H9 (cell line): ENCODE results near the gene VPS45. TPM values are rescaled to one million over a fixed set of nuclear protein-coding genes. Genes with fewer than 3 reads are reported as not detected.

Experiments used
- DNase-seq: peaks from one replicate; pipeline ENCODE4 v3.0.0-alpha.2; 2017
- H2AFZ ChIP-seq: one replicate; pipeline ENCODE4 v1.6.1; 2013; ENCODE audit warnings: mild to moderate bottlenecking, low read length, control low read depth, moderate library complexity
- H2AK5ac ChIP-seq: 2 replicates; pipeline ENCODE4 v1.6.1; 2013; ENCODE audit warnings: low read length, control low read depth, mixed read lengths; ENCODE audit not compliant: insufficient read length
- H2BK120ac ChIP-seq: one replicate; pipeline ENCODE4 v1.6.1; 2013; ENCODE audit warnings: low read depth, mild to moderate bottlenecking, low read length, control low read depth, inconsistent platforms; ENCODE audit not compliant: poor library complexity, severe bottlenecking
- H2BK12ac ChIP-seq: 2 replicates; pipeline ENCODE4 v1.6.1; 2013; ENCODE audit warnings: low read length, control low read depth, mixed read lengths, low read depth; ENCODE audit not compliant: insufficient read length
- H2BK15ac ChIP-seq: 2 replicates; pipeline ENCODE4 v1.6.1; 2013; ENCODE audit warnings: low read depth, low read length, control low read depth
- H2BK20ac ChIP-seq: one replicate; pipeline ENCODE4 v1.6.1; 2013; ENCODE audit warnings: low read depth, mild to moderate bottlenecking, low read length, control low read depth, inconsistent platforms; ENCODE audit not compliant: poor library complexity, severe bottlenecking
- H2BK5ac ChIP-seq: 2 replicates; pipeline ENCODE4 v1.6.1; 2013; ENCODE audit warnings: low read length, control low read depth, mixed read lengths; ENCODE audit not compliant: insufficient read length
- H3K14ac ChIP-seq: 2 replicates; pipeline ENCODE4 v1.6.1; 2013; ENCODE audit warnings: low read length, control low read depth; ENCODE audit not compliant: insufficient read depth
- H3K18ac ChIP-seq: 2 replicates; pipeline ENCODE4 v1.6.1; 2013; ENCODE audit warnings: low read depth, mild to moderate bottlenecking, mixed read lengths, low read length, control low read depth; ENCODE audit not compliant: insufficient read length
- H3K23ac ChIP-seq: 2 replicates; pipeline ENCODE4 v1.6.1; 2013; ENCODE audit warnings: low read length, control low read depth, mixed read lengths, low read depth; ENCODE audit not compliant: insufficient read length
- H3K23me2 ChIP-seq: 2 replicates; pipeline ENCODE4 v1.6.1; 2013; ENCODE audit warnings: low read depth, mild to moderate bottlenecking, mixed read lengths, low read length, control low read depth; ENCODE audit not compliant: insufficient read length, poor library complexity, severe bottlenecking
- H3K27ac ChIP-seq: 2 replicates; pipeline ENCODE4 v1.5.1; 2013; ENCODE audit warnings: low read length, control low read depth, mixed read lengths, low read depth; ENCODE audit not compliant: insufficient read length
- H3K27me3 ChIP-seq: 2 replicates; pipeline ENCODE4 v1.6.1; 2013; ENCODE audit warnings: low read length, control low read depth, inconsistent platforms; ENCODE audit not compliant: insufficient read depth
- H3K4ac ChIP-seq: 2 replicates; pipeline ENCODE4 v1.6.1; 2013; ENCODE audit warnings: low read depth, mild to moderate bottlenecking, control low read depth, inconsistent platforms, low read length, moderate library complexity
- H3K4me1 ChIP-seq: 2 replicates; pipeline ENCODE4 v1.6.1; 2013; ENCODE audit warnings: low read length, control low read depth, inconsistent platforms; ENCODE audit not compliant: insufficient read depth
- H3K4me2 ChIP-seq: 2 replicates; pipeline ENCODE4 v1.6.1; 2013; ENCODE audit warnings: low read length, control low read depth, mixed read lengths; ENCODE audit not compliant: insufficient read length, insufficient read depth
- H3K56ac ChIP-seq: 2 replicates; pipeline ENCODE4 v1.6.1; 2013; ENCODE audit warnings: low read depth, mild to moderate bottlenecking, mixed read lengths, low read length, control low read depth; ENCODE audit not compliant: insufficient read length
- H3K79me1 ChIP-seq: 2 replicates; pipeline ENCODE4 v1.6.1; 2013; ENCODE audit warnings: low read depth, mild to moderate bottlenecking, moderate library complexity, low read length, control low read depth, inconsistent platforms; ENCODE audit not compliant: insufficient read depth, poor library complexity, severe bottlenecking
- H3K79me2 ChIP-seq: 2 replicates; pipeline ENCODE4 v1.6.1; 2013; ENCODE audit warnings: low read length, control low read depth, inconsistent platforms; ENCODE audit not compliant: insufficient read depth
- H3K9ac ChIP-seq: 2 replicates; pipeline ENCODE4 v1.6.1; 2013; ENCODE audit warnings: low read length, control low read depth, mixed read lengths; ENCODE audit not compliant: insufficient read length; ENCODE audit errors: extremely low read depth
- H3K9me3 ChIP-seq: one replicate; pipeline ENCODE4 v1.6.1; 2013; ENCODE audit warnings: low read depth, low read length, inconsistent platforms; ENCODE audit not compliant: control insufficient read depth
- H3T11ph ChIP-seq: one replicate; pipeline ENCODE4 v1.6.1; 2013; ENCODE audit warnings: mild to moderate bottlenecking, low read length, control low read depth, inconsistent platforms
- H4K20me1 ChIP-seq: one replicate; pipeline ENCODE4 v1.6.1; 2013; ENCODE audit not compliant: control insufficient read depth, insufficient read length, insufficient read depth
- H4K5ac ChIP-seq: 2 replicates; pipeline ENCODE4 v1.6.1; 2013; ENCODE audit warnings: low read depth, mild to moderate bottlenecking, mixed read lengths, low read length, control low read depth; ENCODE audit not compliant: insufficient read length
- H4K8ac ChIP-seq: replicated peaks from 2 replicates; pipeline ENCODE4 v1.6.1; 2013; ENCODE audit warnings: low read length, control low read depth, mixed read lengths, low read depth; ENCODE audit not compliant: insufficient read length
- H4K91ac ChIP-seq: 2 replicates; pipeline ENCODE4 v1.6.1; 2013; ENCODE audit warnings: low read depth, mild to moderate bottlenecking, moderate library complexity, mixed read lengths, low read length, control low read depth; ENCODE audit not compliant: insufficient read length
- H3K27ac Mint-ChIP-seq, 3 experiments: 2 replicates in 2 of 3; 3 replicates in 1 of 3; pipeline ENCODE4 v1.8.0; 2020 to 2021; ENCODE audit warnings: mixed read lengths in 3 of 3, mild to moderate bottlenecking in 1 of 3, moderate library complexity in 1 of 3
- H3K27me3 Mint-ChIP-seq: 2 replicates; pipeline ENCODE4 v1.8.0; 2021; ENCODE audit warnings: low read depth, mild to moderate bottlenecking, moderate library complexity, mixed read lengths
- H3K36me3 Mint-ChIP-seq, 3 experiments: 2 replicates in 2 of 3; 3 replicates in 1 of 3; pipeline ENCODE4 v1.8.0; 2020 to 2021; ENCODE audit warnings: low read depth in 3 of 3, mixed read lengths in 3 of 3; ENCODE audit not compliant: insufficient read depth in 1 of 3
- H3K4me1 Mint-ChIP-seq, 2 experiments: 2 replicates each; pipeline ENCODE4 v1.8.0; 2020; ENCODE audit warnings: mixed read lengths in 2 of 2
- H3K4me3 Mint-ChIP-seq, 2 experiments: 2 replicates in 1 of 2; 3 replicates in 1 of 2; pipeline ENCODE4 v1.8.0; 2020 to 2021; ENCODE audit warnings: mild to moderate bottlenecking in 2 of 2, mixed read lengths in 2 of 2, moderate library complexity in 1 of 2
- H3K9me3 Mint-ChIP-seq, 2 experiments: 2 replicates in 1 of 2; 3 replicates in 1 of 2; pipeline ENCODE4 v1.8.0; 2020; ENCODE audit warnings: mild to moderate bottlenecking in 2 of 2, mixed read lengths in 2 of 2, moderate library complexity in 1 of 2
- WGBS: extraction: QIAGEN DNeasy Blood & Tissue Kit; methylation state at CpG from one replicate; pipeline ENCODE4 v1.1.7; 2013; ENCODE audit warnings: missing lambda C conversion rate, low lambda C conversion rate, mixed read lengths; ENCODE audit not compliant: insufficient read length; ENCODE audit errors: extremely low coverage; 5-methylcytosine and 5-hydroxymethylcytosine counted together
- total RNA-seq: library from RNA; stranded (reverse); gene quantifications from 2 replicates; pipeline ENCODE4 v1.2.1, GENCODE V29; 2021
- TF ChIP-seq, protein P1 (sequence below): fragments of 200-600 bp; sonication (generic); conservative IDR thresholded peaks from 3 replicates; pipeline ENCODE4 v1.8.0; 2021; ENCODE audit warnings: antibody characterized with exemption, mild to moderate bottlenecking

VPS45 gene
- total RNA-seq, 1 experiment from 2014 or later: 31.8 TPM

DNA sequence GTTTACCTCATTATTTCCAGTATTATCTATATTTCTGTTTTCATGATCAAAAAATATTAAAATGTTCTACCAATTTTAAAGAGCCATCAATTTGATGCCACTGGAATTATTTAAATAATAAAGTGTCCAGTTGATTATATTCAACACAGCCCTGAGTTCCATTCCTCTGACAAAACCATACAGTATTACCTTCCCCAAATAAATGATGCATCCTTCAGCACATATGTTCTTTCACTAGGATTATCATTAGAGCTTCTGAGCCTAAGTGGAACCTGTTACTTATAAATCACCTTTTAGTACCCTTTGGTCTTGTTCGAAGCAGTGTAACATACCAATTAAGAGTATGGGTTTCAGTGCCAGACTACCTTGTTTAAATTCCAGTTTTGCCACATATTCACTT, 64.8 kb downstream of the VPS45 start:
- no peaks in the 10 kb centered on the region for H3K4me1 ChIP-seq
- no peak overlapping the region for H3K9ac ChIP-seq
- H4K91ac ChIP-seq: no peak overlapping the region
- no peak overlapping the region for H3K18ac ChIP-seq
- no peak overlapping the region for H3T11ph ChIP-seq
- no peak overlapping the region for H3K4ac ChIP-seq
- DNase-seq: no peak
- no peak overlapping the region for H2AK5ac ChIP-seq
- H4K5ac ChIP-seq: no peak overlapping the region
- no peak overlapping the region for H3K14ac ChIP-seq
- no peak overlapping the region for H3K4me2 ChIP-seq
- no peak overlapping the region for H2BK20ac ChIP-seq
- H2AFZ ChIP-seq: no peak overlapping the region
- H2BK15ac ChIP-seq: no peak overlapping the region
- TF ChIP-seq, protein P1, sequence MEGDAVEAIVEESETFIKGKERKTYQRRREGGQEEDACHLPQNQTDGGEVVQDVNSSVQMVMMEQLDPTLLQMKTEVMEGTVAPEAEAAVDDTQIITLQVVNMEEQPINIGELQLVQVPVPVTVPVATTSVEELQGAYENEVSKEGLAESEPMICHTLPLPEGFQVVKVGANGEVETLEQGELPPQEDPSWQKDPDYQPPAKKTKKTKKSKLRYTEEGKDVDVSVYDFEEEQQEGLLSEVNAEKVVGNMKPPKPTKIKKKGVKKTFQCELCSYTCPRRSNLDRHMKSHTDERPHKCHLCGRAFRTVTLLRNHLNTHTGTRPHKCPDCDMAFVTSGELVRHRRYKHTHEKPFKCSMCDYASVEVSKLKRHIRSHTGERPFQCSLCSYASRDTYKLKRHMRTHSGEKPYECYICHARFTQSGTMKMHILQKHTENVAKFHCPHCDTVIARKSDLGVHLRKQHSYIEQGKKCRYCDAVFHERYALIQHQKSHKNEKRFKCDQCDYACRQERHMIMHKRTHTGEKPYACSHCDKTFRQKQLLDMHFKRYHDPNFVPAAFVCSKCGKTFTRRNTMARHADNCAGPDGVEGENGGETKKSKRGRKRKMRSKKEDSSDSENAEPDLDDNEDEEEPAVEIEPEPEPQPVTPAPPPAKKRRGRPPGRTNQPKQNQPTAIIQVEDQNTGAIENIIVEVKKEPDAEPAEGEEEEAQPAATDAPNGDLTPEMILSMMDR: no peak
- H3K79me2 ChIP-seq: no peaks in the 10 kb centered on the region
- no peaks in the 10 kb centered on the region for H3K9me3 ChIP-seq
- H3K23ac ChIP-seq: no peak overlapping the region
- Mint-ChIP-seq H3K4me3 (no peak overlapping the region), H3K36me3 (no peaks in the 10 kb centered on the region), H3K9me3 (no peaks in the 10 kb centered on the region; a peak in 1 of 5 replicates), H3K4me1 (no peaks in the 10 kb centered on the region), H3K27me3 (no peaks in the 10 kb centered on the region), H3K27ac (no peak overlapping the region)
- H2BK120ac ChIP-seq: no peak overlapping the region
- H2BK5ac ChIP-seq: no peak overlapping the region
- no peaks in the 10 kb centered on the region for H3K27me3 ChIP-seq
- no peak overlapping the region for H3K27ac ChIP-seq
- no peaks in the 10 kb centered on the region for H3K79me1 ChIP-seq
- H4K8ac ChIP-seq: no peak overlapping the region
- H3K23me2 ChIP-seq: no peaks in the 10 kb centered on the region
- no CpG with 5 or more reads among the region's 1 CpG for WGBS
- H3K56ac ChIP-seq: no peak overlapping the region
- H2BK12ac ChIP-seq: no peak overlapping the region
- H4K20me1 ChIP-seq: no peaks in the 10 kb centered on the region
